ENCODE measurements around the gene VPS33A. TPM values are rescaled to one million over a fixed set of nuclear protein-coding genes. Genes with fewer than 3 reads are reported as not detected.

VPS33A gene
- total and polyA plus RNA-seq, 2 experiments from 2014 or later: 19.5 to 48.0 TPM

- H3K9me3 Mint-ChIP-seq: peaks cover 7% of the 10 kb centered on the region; the same call in 1 of the 3 replicates
Observed at GRCh38 chr12:122190842-122191668, 75.2 kb downstream of the VPS33A start.

More at GRCh38 chr12:122190842-122191668, 75.2 kb downstream of the VPS33A start:
- H2AFZ ChIP-seq: no peak overlapping the region
- H4K20me1 ChIP-seq (replicated peaks; ENCODE audit: insufficient read depth): no peaks in the 10 kb centered on the region
- H3K79me2 ChIP-seq (replicated peaks; ENCODE audit: insufficient read depth): no peaks in the 10 kb centered on the region
- H3F3A ChIP-seq (replicated peaks; ENCODE audit: low read depth): no peaks in the 10 kb centered on the region
- Mint-ChIP-seq H3K27ac (no peak overlapping the region), H3K4me3 (no peak overlapping the region), H3K36me3 (ENCODE audit: low read depth) (no peaks in the 10 kb centered on the region), H3K27me3 (ENCODE audit: insufficient read depth, low read depth, poor library complexity) (peaks cover 2% of the 10 kb centered on the region), H3K4me1 (peaks cover 3% of the 10 kb centered on the region; the same call in 2 of the 3 replicates)
- no peaks in the 10 kb centered on the region; the same call in 1 of the 2 replicates for H3K9me2 ChIP-seq (ENCODE audit: insufficient read depth)
- DNase-seq (ENCODE audit: low spot score) (peak; percentile 88), ATAC-seq (peak; percentile 92)
- H3K4me3 ChIP-seq: no peak overlapping the region
- H3K36me3 ChIP-seq (ENCODE audit: insufficient read depth): no peaks in the 10 kb centered on the region
- no peaks in the 10 kb centered on the region for H3K4me1 ChIP-seq (ENCODE audit: insufficient read depth)
- no peak for TF ChIP-seq STAT1 (IDR thresholded peaks at IDR 0.05; ENCODE audit: unreplicated experiment)
- TF ChIP-seq ZNF331 (CRISPR knock-in tag; IDR thresholded peaks at IDR 0.05; ENCODE audit: low read depth): no peak
- TF ChIP-seq JUNB (IDR thresholded peaks at IDR 0.05; ENCODE audit: unreplicated experiment): no peak
- peak; percentile 89 to 94 for TF ChIP-seq CTCF (conservative IDR thresholded peaks at IDR 0.05; ENCODE audit: low read depth in 2 of 2)
- TF ChIP-seq, protein P1, sequence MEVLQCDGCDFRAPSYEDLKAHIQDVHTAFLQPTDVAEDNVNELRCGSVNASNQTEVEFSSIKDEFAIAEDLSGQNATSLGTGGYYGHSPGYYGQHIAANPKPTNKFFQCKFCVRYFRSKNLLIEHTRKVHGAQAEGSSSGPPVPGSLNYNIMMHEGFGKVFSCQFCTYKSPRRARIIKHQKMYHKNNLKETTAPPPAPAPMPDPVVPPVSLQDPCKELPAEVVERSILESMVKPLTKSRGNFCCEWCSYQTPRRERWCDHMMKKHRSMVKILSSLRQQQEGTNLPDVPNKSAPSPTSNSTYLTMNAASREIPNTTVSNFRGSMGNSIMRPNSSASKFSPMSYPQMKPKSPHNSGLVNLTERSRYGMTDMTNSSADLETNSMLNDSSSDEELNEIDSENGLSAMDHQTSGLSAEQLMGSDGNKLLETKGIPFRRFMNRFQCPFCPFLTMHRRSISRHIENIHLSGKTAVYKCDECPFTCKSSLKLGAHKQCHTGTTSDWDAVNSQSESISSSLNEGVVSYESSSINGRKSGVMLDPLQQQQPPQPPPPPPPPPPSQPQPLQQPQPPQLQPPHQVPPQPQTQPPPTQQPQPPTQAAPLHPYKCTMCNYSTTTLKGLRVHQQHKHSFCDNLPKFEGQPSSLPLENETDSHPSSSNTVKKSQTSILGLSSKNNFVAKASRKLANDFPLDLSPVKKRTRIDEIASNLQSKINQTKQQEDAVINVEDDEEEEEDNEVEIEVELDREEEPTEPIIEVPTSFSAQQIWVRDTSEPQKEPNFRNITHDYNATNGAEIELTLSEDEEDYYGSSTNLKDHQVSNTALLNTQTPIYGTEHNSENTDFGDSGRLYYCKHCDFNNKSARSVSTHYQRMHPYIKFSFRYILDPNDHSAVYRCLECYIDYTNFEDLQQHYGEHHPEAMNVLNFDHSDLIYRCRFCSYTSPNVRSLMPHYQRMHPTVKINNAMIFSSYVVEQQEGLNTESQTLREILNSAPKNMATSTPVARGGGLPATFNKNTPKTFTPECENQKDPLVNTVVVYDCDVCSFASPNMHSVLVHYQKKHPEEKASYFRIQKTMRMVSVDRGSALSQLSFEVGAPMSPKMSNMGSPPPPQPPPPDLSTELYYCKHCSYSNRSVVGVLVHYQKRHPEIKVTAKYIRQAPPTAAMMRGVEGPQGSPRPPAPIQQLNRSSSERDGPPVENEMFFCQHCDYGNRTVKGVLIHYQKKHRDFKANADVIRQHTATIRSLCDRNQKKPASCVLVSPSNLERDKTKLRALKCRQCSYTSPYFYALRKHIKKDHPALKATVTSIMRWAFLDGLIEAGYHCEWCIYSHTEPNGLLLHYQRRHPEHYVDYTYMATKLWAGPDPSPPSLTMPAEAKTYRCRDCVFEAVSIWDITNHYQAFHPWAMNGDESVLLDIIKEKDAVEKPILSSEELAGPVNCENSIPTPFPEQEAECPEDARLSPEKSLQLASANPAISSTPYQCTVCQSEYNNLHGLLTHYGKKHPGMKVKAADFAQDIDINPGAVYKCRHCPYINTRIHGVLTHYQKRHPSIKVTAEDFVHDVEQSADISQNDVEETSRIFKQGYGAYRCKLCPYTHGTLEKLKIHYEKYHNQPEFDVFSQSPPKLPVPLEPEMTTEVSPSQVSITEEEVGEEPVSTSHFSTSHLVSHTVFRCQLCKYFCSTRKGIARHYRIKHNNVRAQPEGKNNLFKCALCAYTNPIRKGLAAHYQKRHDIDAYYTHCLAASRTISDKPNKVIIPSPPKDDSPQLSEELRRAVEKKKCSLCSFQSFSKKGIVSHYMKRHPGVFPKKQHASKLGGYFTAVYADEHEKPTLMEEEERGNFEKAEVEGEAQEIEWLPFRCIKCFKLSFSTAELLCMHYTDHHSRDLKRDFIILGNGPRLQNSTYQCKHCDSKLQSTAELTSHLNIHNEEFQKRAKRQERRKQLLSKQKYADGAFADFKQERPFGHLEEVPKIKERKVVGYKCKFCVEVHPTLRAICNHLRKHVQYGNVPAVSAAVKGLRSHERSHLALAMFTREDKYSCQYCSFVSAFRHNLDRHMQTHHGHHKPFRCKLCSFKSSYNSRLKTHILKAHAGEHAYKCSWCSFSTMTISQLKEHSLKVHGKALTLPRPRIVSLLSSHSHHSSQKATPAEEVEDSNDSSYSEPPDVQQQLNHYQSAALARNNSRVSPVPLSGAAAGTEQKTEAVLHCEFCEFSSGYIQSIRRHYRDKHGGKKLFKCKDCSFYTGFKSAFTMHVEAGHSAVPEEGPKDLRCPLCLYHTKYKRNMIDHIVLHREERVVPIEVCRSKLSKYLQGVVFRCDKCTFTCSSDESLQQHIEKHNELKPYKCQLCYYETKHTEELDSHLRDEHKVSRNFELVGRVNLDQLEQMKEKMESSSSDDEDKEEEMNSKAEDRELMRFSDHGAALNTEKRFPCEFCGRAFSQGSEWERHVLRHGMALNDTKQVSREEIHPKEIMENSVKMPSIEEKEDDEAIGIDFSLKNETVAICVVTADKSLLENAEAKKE (CRISPR knock-in tag; IDR thresholded peaks at IDR 0.05): no peak
- no peaks in the 10 kb centered on the region for H3K27me3 ChIP-seq (ENCODE audit: insufficient read depth)
- no peak overlapping the region for H3K4me2 ChIP-seq
- no peak overlapping the region for H3K27ac ChIP-seq (ENCODE audit: low read depth)

All from GM23338 (cell line).